ENCODE measurements around the gene LTBP1. TPM values are rescaled to one million over a fixed set of nuclear protein-coding genes. Genes with fewer than 3 reads are reported as not detected.

LTBP1 gene
- total and polyA plus RNA-seq, 2 experiments from 2014 or later: 216 to 509 TPM

DNA sequence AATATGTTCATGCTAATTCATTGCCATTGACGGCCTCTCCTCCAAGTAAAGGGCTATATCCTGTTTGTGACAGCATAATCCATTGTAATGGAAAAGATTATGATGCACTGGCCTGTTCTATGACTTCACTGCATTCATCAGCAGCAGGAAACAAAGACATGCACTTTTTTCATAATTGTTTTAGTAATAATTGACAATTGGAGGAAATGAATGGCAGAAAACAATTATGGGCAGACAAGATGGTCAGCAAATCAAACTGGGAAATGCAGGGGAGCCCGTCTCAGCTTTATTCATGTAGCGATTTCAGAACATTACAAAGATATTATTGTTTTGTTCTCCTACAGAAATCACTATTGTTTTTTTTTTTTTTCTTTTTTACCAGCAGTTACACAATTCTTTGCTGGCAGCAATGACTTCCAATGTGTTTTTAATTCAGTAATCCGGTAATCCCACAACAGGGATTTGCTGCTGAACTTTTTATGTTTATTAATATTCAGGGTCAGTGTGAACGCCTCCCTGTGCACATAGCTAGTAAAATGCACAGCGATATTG lies 495.9 kb downstream of the LTBP1 start:
- no peak overlapping the region for H3K27ac ChIP-seq
- no peaks in the 10 kb centered on the region for H3K27me3 ChIP-seq
- no peak overlapping the region for H3K4me3 ChIP-seq
- no peaks in the 10 kb centered on the region for H3K9me3 ChIP-seq (ENCODE audit: low read depth)
- no peaks in the 10 kb centered on the region for H3K36me3 ChIP-seq
- TF ChIP-seq, protein P1, sequence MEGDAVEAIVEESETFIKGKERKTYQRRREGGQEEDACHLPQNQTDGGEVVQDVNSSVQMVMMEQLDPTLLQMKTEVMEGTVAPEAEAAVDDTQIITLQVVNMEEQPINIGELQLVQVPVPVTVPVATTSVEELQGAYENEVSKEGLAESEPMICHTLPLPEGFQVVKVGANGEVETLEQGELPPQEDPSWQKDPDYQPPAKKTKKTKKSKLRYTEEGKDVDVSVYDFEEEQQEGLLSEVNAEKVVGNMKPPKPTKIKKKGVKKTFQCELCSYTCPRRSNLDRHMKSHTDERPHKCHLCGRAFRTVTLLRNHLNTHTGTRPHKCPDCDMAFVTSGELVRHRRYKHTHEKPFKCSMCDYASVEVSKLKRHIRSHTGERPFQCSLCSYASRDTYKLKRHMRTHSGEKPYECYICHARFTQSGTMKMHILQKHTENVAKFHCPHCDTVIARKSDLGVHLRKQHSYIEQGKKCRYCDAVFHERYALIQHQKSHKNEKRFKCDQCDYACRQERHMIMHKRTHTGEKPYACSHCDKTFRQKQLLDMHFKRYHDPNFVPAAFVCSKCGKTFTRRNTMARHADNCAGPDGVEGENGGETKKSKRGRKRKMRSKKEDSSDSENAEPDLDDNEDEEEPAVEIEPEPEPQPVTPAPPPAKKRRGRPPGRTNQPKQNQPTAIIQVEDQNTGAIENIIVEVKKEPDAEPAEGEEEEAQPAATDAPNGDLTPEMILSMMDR (IDR thresholded peaks at IDR 0.05; ENCODE audit: low read depth, low read length): no peak
- H3K4me1 ChIP-seq (ENCODE audit: low read depth): peaks cover 16% of the 10 kb centered on the region
- DNase-seq (ENCODE audit: low read depth in 1 of 2, low spot score in 1 of 2): peak in 1 of 2 donors; percentile 38

- H3K27me3 ChIP-seq: no peaks in the 10 kb centered on the region
Observed at GRCh38 chr2:33443274-33443829, 496.6 kb downstream of the LTBP1 start.

GRCh38 chr2:33444967-33445366 lies 498.2 kb downstream of the LTBP1 start:
- DNase-seq (ENCODE audit: low read depth in 1 of 2, low spot score in 1 of 2): peak in 1 of 2 donors; percentile 36
- H3K9me3 ChIP-seq (ENCODE audit: low read depth): no peaks in the 10 kb centered on the region
- H3K4me1 ChIP-seq (ENCODE audit: low read depth): peaks cover 16% of the 10 kb centered on the region
- no peak overlapping the region for H3K4me3 ChIP-seq
- H3K27me3 ChIP-seq: no peaks in the 10 kb centered on the region
- H3K36me3 ChIP-seq: no peaks in the 10 kb centered on the region
- TF ChIP-seq, protein P1 (IDR thresholded peaks at IDR 0.05; ENCODE audit: low read depth, low read length): no peak
- H3K27ac ChIP-seq: peak overlapping the region; percentile 21

More at GRCh38 chr2:33443274-33443829, 496.6 kb downstream of the LTBP1 start:
- peaks cover 16% of the 10 kb centered on the region for H3K4me1 ChIP-seq (ENCODE audit: low read depth)
- peak in 1 of 2 donors; percentile 56 for DNase-seq (ENCODE audit: low read depth in 1 of 2, low spot score in 1 of 2)
- H3K9me3 ChIP-seq (ENCODE audit: low read depth): no peaks in the 10 kb centered on the region
- TF ChIP-seq, protein P1 (IDR thresholded peaks at IDR 0.05; ENCODE audit: low read depth, low read length): no peak
- no peaks in the 10 kb centered on the region for H3K36me3 ChIP-seq
- H3K4me3 ChIP-seq: no peak overlapping the region
- no peak overlapping the region for H3K27ac ChIP-seq

DNA sequence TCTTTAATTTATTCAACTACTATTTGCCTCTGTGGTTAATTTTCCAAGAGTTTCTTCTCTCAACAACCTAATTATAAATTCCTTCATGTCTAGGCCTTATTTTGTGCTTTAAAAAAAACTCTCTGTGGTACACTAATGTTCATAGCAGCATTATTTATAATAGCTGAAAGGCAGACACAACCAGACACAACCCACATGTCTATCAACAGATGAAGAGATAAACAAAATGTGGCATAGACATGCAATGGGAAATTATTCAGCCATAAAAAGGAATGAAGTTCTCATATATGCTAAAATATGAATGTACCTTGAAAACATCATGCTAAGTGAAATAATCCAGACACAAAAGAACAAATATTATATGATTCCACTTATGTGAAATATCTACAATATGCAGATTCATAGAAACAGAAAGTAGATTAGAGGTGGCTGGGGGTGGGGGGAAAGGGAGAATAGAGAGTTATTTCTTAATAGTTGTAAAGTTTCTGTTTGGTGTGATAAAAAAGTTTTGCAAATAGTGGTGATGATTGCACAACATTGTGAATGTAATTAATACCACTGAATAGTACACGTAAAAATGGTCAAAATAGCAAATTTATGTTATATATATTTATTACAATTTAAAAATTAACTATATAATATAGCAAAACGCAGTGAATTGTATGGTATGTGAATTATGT lies 501.6 kb downstream of the LTBP1 start:
- DNase-seq (ENCODE audit: low read depth in 1 of 2, low spot score in 1 of 2): peak in 1 of 2 donors; percentile 34
- peaks cover 16% of the 10 kb centered on the region for H3K4me1 ChIP-seq (ENCODE audit: low read depth)
- TF ChIP-seq, protein P1 (IDR thresholded peaks at IDR 0.05; ENCODE audit: low read depth, low read length): no peak
- no peaks in the 10 kb centered on the region for H3K9me3 ChIP-seq (ENCODE audit: low read depth)
- H3K27me3 ChIP-seq: no peaks in the 10 kb centered on the region
- no peak overlapping the region for H3K27ac ChIP-seq
- no peaks in the 10 kb centered on the region for H3K36me3 ChIP-seq
- no peak overlapping the region for H3K4me3 ChIP-seq

Data from cardiac muscle cell (in vitro differentiated cells and primary cell).